DND-41 (cell line): Measurements from ENCODE around the gene SYNGR3.

Experiments
- ATAC-seq: fragments of 200-7000 bp; cut with Tn5 transposase; 3 replicates; pipeline ENCODE4 v1.9.1; 2021; ENCODE audit warnings: low read depth; ENCODE audit not compliant: insufficient read depth
- DNase-seq: peaks from one replicate; pipeline ENCODE4 v3.0.0-alpha.2; 2020
- H2AFZ ChIP-seq: 2 replicates; pipeline ENCODE4 v1.6.0; 2012; ENCODE audit warnings: low read depth, low read length
- H3K27ac ChIP-seq: 2 replicates; pipeline ENCODE4 v1.5.1; 2012; ENCODE audit warnings: low read length, inconsistent platforms
- H3K27me3 ChIP-seq: fragments of 200-600 bp; sonication (generic); 2 replicates; pipeline ENCODE4 v1.6.0; 2012; ENCODE audit warnings: low read length, mild to moderate bottlenecking, inconsistent platforms; ENCODE audit not compliant: insufficient read depth, poor library complexity
- H3K36me3 ChIP-seq: 2 replicates; pipeline ENCODE4 v1.5.1; 2012; ENCODE audit warnings: low read length, inconsistent platforms; ENCODE audit not compliant: insufficient read depth
- H3K4me1 ChIP-seq: 2 replicates; pipeline ENCODE4 v1.5.1; 2012; ENCODE audit warnings: mild to moderate bottlenecking, low read length; ENCODE audit not compliant: insufficient read depth
- H3K4me2 ChIP-seq: 2 replicates; pipeline ENCODE4 v1.6.0; 2012; ENCODE audit warnings: mild to moderate bottlenecking, moderate library complexity, low read length, inconsistent platforms; ENCODE audit not compliant: insufficient read depth
- H3K4me3 ChIP-seq, 2 experiments: fragments of 200-600 bp in 1 of 2; shearing (Covaris generic) in 1 of 2; 2 replicates each; pipeline ENCODE4 v1.5.1; 2012 to 2016; ENCODE audit warnings: inconsistent platforms in 2 of 2, low read length in 2 of 2, mild to moderate bottlenecking in 2 of 2, low read depth in 1 of 2, moderate library complexity in 1 of 2
- H3K79me2 ChIP-seq: 2 replicates; pipeline ENCODE4 v1.6.0; 2012; ENCODE audit warnings: low read length, inconsistent platforms; ENCODE audit not compliant: insufficient read depth
- H3K9ac ChIP-seq: 2 replicates; pipeline ENCODE4 v1.6.0; 2012; ENCODE audit warnings: low read depth, mild to moderate bottlenecking, inconsistent platforms, low read length, moderate library complexity
- H3K9me3 ChIP-seq: 2 replicates; pipeline ENCODE4 v1.5.1; 2012; ENCODE audit warnings: low read length, moderate library complexity, mild to moderate bottlenecking, inconsistent platforms; ENCODE audit not compliant: insufficient read depth, severe bottlenecking
- H4K20me1 ChIP-seq: 2 replicates; pipeline ENCODE4 v1.6.0; 2012; ENCODE audit warnings: low read length; ENCODE audit not compliant: insufficient read depth
- EZH2 ChIP-seq: IDR thresholded peaks from 3 replicates; pipeline ENCODE4 v1.6.1; 2012; ENCODE audit warnings: borderline replicate concordance, low read depth, mild to moderate bottlenecking, moderate library complexity, low read length, inconsistent platforms; ENCODE audit not compliant: severe bottlenecking
- TF ChIP-seq, protein P1 (sequence below): IDR thresholded peaks from 2 replicates; pipeline ENCODE4 v1.5.1; 2012; ENCODE audit warnings: borderline replicate concordance, low read length, moderate library complexity, mild to moderate bottlenecking; ENCODE audit not compliant: poor library complexity, severe bottlenecking; ENCODE audit errors: extremely low read depth

The SYNGR3 gene

GRCh38 chr16:1984347-1985225, 5.2 kb upstream of the SYNGR3 start:
- H3K27ac ChIP-seq: peak overlapping the region; percentile 75
- H3K4me1 ChIP-seq: peaks cover 24% of the 10 kb centered on the region
- peak overlapping the region; percentile 99 for H2AFZ ChIP-seq
- H3K9ac ChIP-seq: peak overlapping the region; percentile 93
- H3K36me3 ChIP-seq: peaks cover 16% of the 10 kb centered on the region
- H3K79me2 ChIP-seq: peaks cover 18% of the 10 kb centered on the region
- ATAC-seq: peak; percentile 35
- H3K9me3 ChIP-seq: no peaks in the 10 kb centered on the region
- H3K4me3 ChIP-seq: peak overlapping the region; percentile 84 to 88; a peak in 3 of 4 replicates
- peaks cover 14% of the 10 kb centered on the region for H3K27me3 ChIP-seq
- TF ChIP-seq, protein P1, sequence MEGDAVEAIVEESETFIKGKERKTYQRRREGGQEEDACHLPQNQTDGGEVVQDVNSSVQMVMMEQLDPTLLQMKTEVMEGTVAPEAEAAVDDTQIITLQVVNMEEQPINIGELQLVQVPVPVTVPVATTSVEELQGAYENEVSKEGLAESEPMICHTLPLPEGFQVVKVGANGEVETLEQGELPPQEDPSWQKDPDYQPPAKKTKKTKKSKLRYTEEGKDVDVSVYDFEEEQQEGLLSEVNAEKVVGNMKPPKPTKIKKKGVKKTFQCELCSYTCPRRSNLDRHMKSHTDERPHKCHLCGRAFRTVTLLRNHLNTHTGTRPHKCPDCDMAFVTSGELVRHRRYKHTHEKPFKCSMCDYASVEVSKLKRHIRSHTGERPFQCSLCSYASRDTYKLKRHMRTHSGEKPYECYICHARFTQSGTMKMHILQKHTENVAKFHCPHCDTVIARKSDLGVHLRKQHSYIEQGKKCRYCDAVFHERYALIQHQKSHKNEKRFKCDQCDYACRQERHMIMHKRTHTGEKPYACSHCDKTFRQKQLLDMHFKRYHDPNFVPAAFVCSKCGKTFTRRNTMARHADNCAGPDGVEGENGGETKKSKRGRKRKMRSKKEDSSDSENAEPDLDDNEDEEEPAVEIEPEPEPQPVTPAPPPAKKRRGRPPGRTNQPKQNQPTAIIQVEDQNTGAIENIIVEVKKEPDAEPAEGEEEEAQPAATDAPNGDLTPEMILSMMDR: no peak
- no peak for TF ChIP-seq EZH2
- peak overlapping the region; percentile 100 for H3K4me2 ChIP-seq
- no peak for DNase-seq
- H4K20me1 ChIP-seq: peaks cover 4% of the 10 kb centered on the region; the same call in 1 of the 2 replicates

- Histone ChIP-seq H3K79me2 (peaks cover 18% of the 10 kb centered on the region), H3K4me3 (peak overlapping the region in 1 of 2 experiments; percentile 88; a peak in 1 of 4 replicates), H4K20me1 (0 out of 2 replicates have a peak, but pooled peaks cover 4% of the 10 kb centered on the region), H3K9ac (peak overlapping the region; percentile 93), H3K9me3 (no peaks in the 10 kb centered on the region), H3K4me1 (peaks cover 24% of the 10 kb centered on the region), H3K4me2 (peak overlapping the region; percentile 100), H3K27ac (no peak overlapping the region), H3K36me3 (peaks cover 16% of the 10 kb centered on the region), H2AFZ (no peak overlapping the region), H3K27me3 (peaks cover 14% of the 10 kb centered on the region)
- no peak for ATAC-seq
- TF ChIP-seq EZH2: no peak
- TF ChIP-seq, protein P1: no peak
- DNase-seq: no peak
Measured at GRCh38 chr16:1985466-1986150, 4.2 kb upstream of the SYNGR3 start.

DNA sequence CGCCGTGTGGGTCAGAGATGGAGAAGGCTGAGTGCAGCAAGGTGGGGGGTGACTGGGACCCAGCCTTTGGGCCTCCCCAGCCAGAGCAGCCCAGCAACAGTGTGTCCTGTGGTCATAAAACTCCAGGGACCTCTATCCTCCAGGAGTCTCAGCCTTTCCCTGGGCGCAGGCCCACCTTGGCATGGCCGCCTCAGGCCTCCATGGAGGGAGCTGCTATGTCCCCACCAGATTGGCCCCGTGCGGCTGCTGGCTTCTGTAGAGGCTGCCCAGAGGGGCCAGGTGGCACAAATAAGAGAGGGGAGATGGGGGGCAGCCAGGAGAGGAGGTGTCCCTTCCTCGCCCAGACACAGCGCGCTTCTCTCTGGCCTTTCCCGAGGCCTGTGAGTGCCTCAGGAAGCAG, 2.6 kb upstream of the SYNGR3 start:
- peaks cover 12% of the 10 kb centered on the region for H3K27me3 ChIP-seq
- DNase-seq (no peak), ATAC-seq (no peak)
- H3K4me1 ChIP-seq: peaks cover 24% of the 10 kb centered on the region
- no peak overlapping the region for H3K27ac ChIP-seq
- H3K9me3 ChIP-seq: no peaks in the 10 kb centered on the region
- peaks cover 16% of the 10 kb centered on the region for H3K36me3 ChIP-seq
- H3K4me2 ChIP-seq: no peak overlapping the region
- no peak overlapping the region for H3K4me3 ChIP-seq
- TF ChIP-seq EZH2: no peak
- TF ChIP-seq, protein P1: no peak
- no peak overlapping the region for H3K9ac ChIP-seq
- no peaks in the 10 kb centered on the region for H4K20me1 ChIP-seq
- H3K79me2 ChIP-seq: peaks cover 18% of the 10 kb centered on the region
- H2AFZ ChIP-seq: no peak overlapping the region
